ENCODE data around the gene SLC10A1. TPM values are rescaled to one million over a fixed set of nuclear protein-coding genes. Genes with fewer than 3 reads are reported as not detected.

Gene SLC10A1
- not detected in 2 replicates for total RNA-seq

- Histone ChIP-seq H3K27me3 (ENCODE audit: control insufficient read depth, insufficient read depth, low read length) (no peaks in the 10 kb centered on the region), H3K36me3 (ENCODE audit: control insufficient read depth, insufficient read depth, low read length) (no peaks in the 10 kb centered on the region), H3K4me3 (ENCODE audit: low read depth, low read length) (no peak within 1 kb of the TSS)
- TF ChIP-seq CTCF (IDR thresholded peaks at IDR 0.05; ENCODE audit: insufficient read depth, low read length, severe bottlenecking) = no peak
- DNase-seq (ENCODE audit: low read depth) = no peak
- peak; percentile 77 for FAIRE-seq
These were observed at the start of gene SLC10A1 for GRCh38 chr14:69796797-69797500. TSS of gene SLC10A1 (minus strand) at chr14:69797241. CDS start at chr14:69797155, 86 bp downstream.

- FAIRE-seq = no peak
- peak; percentile 27 for DNase-seq (ENCODE audit: low read depth)
- H3K36me3 ChIP-seq (ENCODE audit: control insufficient read depth, insufficient read depth, low read length) = no peaks in the 10 kb centered on the region
- peaks cover 4% of the 10 kb centered on the region for H3K27me3 ChIP-seq (ENCODE audit: control insufficient read depth, insufficient read depth, low read length)
- H3K4me3 ChIP-seq (ENCODE audit: low read depth, low read length) = no peak overlapping the region
- no peak for TF ChIP-seq CTCF (IDR thresholded peaks at IDR 0.05; ENCODE audit: insufficient read depth, low read length, severe bottlenecking)
These were observed 48.7 kb upstream of the SLC10A1 start for GRCh38 chr14:69845787-69846186.

- Histone ChIP-seq H3K4me3 (ENCODE audit: low read depth, low read length) (no peak overlapping the region), H3K27me3 (ENCODE audit: control insufficient read depth, insufficient read depth, low read length) (peaks cover 4% of the 10 kb centered on the region), H3K36me3 (ENCODE audit: control insufficient read depth, insufficient read depth, low read length) (no peaks in the 10 kb centered on the region)
- TF ChIP-seq CTCF (IDR thresholded peaks at IDR 0.05; ENCODE audit: insufficient read depth, low read length, severe bottlenecking) = no peak
- DNase-seq (ENCODE audit: low read depth) = no peak
- FAIRE-seq = no peak
These were observed 48.1 kb upstream of the SLC10A1 start for GRCh38 chr14:69845050-69845581.

GRCh38 chr14:69844171-69844570 is 47.1 kb upstream of the SLC10A1 start:
- H3K4me3 ChIP-seq (ENCODE audit: low read depth, low read length) = no peak overlapping the region
- H3K36me3 ChIP-seq (ENCODE audit: control insufficient read depth, insufficient read depth, low read length) = no peaks in the 10 kb centered on the region
- H3K27me3 ChIP-seq (ENCODE audit: control insufficient read depth, insufficient read depth, low read length) = peaks cover 4% of the 10 kb centered on the region
- TF ChIP-seq CTCF (IDR thresholded peaks at IDR 0.05; ENCODE audit: insufficient read depth, low read length, severe bottlenecking) = no peak
- no peak for FAIRE-seq
- no peak for DNase-seq (ENCODE audit: low read depth)

GRCh38 chr14:69842686-69843420 is 45.8 kb upstream of the SLC10A1 start:
- H3K27me3 ChIP-seq (ENCODE audit: control insufficient read depth, insufficient read depth, low read length) = peaks cover 4% of the 10 kb centered on the region
- no peak for FAIRE-seq
- TF ChIP-seq CTCF (IDR thresholded peaks at IDR 0.05; ENCODE audit: insufficient read depth, low read length, severe bottlenecking) = no peak

More at GRCh38 chr14:69842686-69843420, 45.8 kb upstream of the SLC10A1 start:
- H3K4me3 ChIP-seq (ENCODE audit: low read depth, low read length) = no peak overlapping the region
- no peak for DNase-seq (ENCODE audit: low read depth)
- no peaks in the 10 kb centered on the region for H3K36me3 ChIP-seq (ENCODE audit: control insufficient read depth, insufficient read depth, low read length)
